GM23338 (cell line): ENCODE results near the gene EXOSC1. TPM values are rescaled to one million over a fixed set of nuclear protein-coding genes. Genes with fewer than 3 reads are reported as not detected.

Experiments used
- ATAC-seq: fragments of 200-7000 bp; cut with Tn5 transposase; 3 replicates; pipeline ENCODE4 v1.9.1; 2020
- DNase-seq: peaks from one replicate; pipeline ENCODE4 v3.0.0-alpha.2; 2015; ENCODE audit warnings: low spot score
- H2AFZ ChIP-seq: fragments of 200-600 bp; sonication (generic); 2 replicates; pipeline ENCODE4 v1.8.0; 2016; ENCODE audit warnings: antibody characterized with exemption, mild to moderate bottlenecking, moderate library complexity
- H3F3A ChIP-seq: fragments of 200-600 bp; sonication (generic); replicated peaks from 2 replicates; pipeline ENCODE4 v1.8.0; 2017; ENCODE audit warnings: antibody characterized with exemption, mixed run types, low read depth
- H3K27ac ChIP-seq: fragments of 200-600 bp; sonication (generic); 2 replicates; pipeline ENCODE4 v1.6.1; 2016; ENCODE audit warnings: low read depth
- H3K27me3 ChIP-seq: fragments of 200-600 bp; sonication (generic); 2 replicates; pipeline ENCODE4 v1.8.0; 2016; ENCODE audit warnings: mild to moderate bottlenecking, mixed run types, moderate library complexity; ENCODE audit not compliant: insufficient read depth
- H3K36me3 ChIP-seq: fragments of 200-600 bp; sonication (generic); 2 replicates; pipeline ENCODE4 v1.8.0; 2016; ENCODE audit warnings: mild to moderate bottlenecking; ENCODE audit not compliant: insufficient read depth
- H3K4me1 ChIP-seq: fragments of 200-600 bp; sonication (generic); 2 replicates; pipeline ENCODE4 v1.8.0; 2016; ENCODE audit warnings: mild to moderate bottlenecking, moderate library complexity; ENCODE audit not compliant: insufficient read depth
- H3K4me2 ChIP-seq: fragments of 200-600 bp; sonication (generic); 2 replicates; pipeline ENCODE4 v1.7.1; 2017; ENCODE audit warnings: mixed run types
- H3K4me3 ChIP-seq: fragments of 200-600 bp; sonication (generic); 2 replicates; pipeline ENCODE4 v1.6.1; 2016; ENCODE audit warnings: mixed run types
- H3K79me2 ChIP-seq: fragments of 200-600 bp; sonication (generic); replicated peaks from 2 replicates; pipeline ENCODE4 v1.8.0; 2017; ENCODE audit warnings: mild to moderate bottlenecking; ENCODE audit not compliant: insufficient read depth
- H3K9me2 ChIP-seq: fragments of 200-600 bp; sonication (generic); 2 replicates; pipeline ENCODE4 v1.8.0; 2017; ENCODE audit not compliant: insufficient read depth
- H4K20me1 ChIP-seq: fragments of 200-600 bp; sonication (generic); replicated peaks from 2 replicates; pipeline ENCODE4 v1.8.0; 2017; ENCODE audit warnings: mild to moderate bottlenecking; ENCODE audit not compliant: insufficient read depth
- H3K27ac Mint-ChIP-seq: 2 replicates; pipeline ENCODE4 v1.8.0; 2020; ENCODE audit warnings: inconsistent platforms, mild to moderate bottlenecking, moderate library complexity, mixed read lengths
- H3K27me3 Mint-ChIP-seq: 3 replicates; pipeline ENCODE4 v1.8.0; 2022; ENCODE audit warnings: low read depth, mild to moderate bottlenecking, moderate library complexity, mixed read lengths, inconsistent platforms; ENCODE audit not compliant: insufficient read depth, poor library complexity
- H3K36me3 Mint-ChIP-seq: 3 replicates; pipeline ENCODE4 v1.8.0; 2021; ENCODE audit warnings: low read depth, mild to moderate bottlenecking, inconsistent platforms, moderate library complexity, mixed read lengths
- H3K4me1 Mint-ChIP-seq: 3 replicates; pipeline ENCODE4 v1.8.0; 2020; ENCODE audit warnings: mild to moderate bottlenecking, inconsistent platforms, mixed read lengths
- H3K4me3 Mint-ChIP-seq: 3 replicates; pipeline ENCODE4 v1.8.0; 2021; ENCODE audit warnings: moderate library complexity, mild to moderate bottlenecking, inconsistent platforms, mixed read lengths
- H3K9me3 Mint-ChIP-seq: 3 replicates; pipeline ENCODE4 v1.8.0; 2020; ENCODE audit warnings: moderate library complexity, mild to moderate bottlenecking, inconsistent platforms, mixed read lengths
- CTCF ChIP-seq, 2 experiments: fragments of 200-600 bp in 1 of 2; sonication (generic) in 1 of 2; conservative IDR thresholded peaks; 2 replicates each; pipeline versions ENCODE4 v1.5.1 to v1.6.1; 2016 to 2017; ENCODE audit warnings: antibody characterized with exemption in 2 of 2, low read depth in 2 of 2, mild to moderate bottlenecking in 2 of 2, moderate library complexity in 1 of 2
- ETS1 ChIP-seq: IDR thresholded peaks from 2 replicates; pipeline ENCODE4 v1.6.1; 2016; ENCODE audit warnings: antibody characterized with exemption
- EZH2phosphoT487 ChIP-seq: fragments of 200-600 bp; sonication (generic); IDR thresholded peaks from one replicate; pipeline ENCODE4 v1.8.1; 2018; ENCODE audit warnings: antibody characterized with exemption; ENCODE audit not compliant: unreplicated experiment
- NANOG ChIP-seq: IDR thresholded peaks from 2 replicates; pipeline ENCODE4 v1.6.1; 2016; ENCODE audit warnings: antibody characterized with exemption, borderline replicate concordance
- POLR2AphosphoS5 ChIP-seq: IDR thresholded peaks from 2 replicates; pipeline ENCODE4 v1.6.1; 2016; ENCODE audit warnings: antibody characterized with exemption, low read depth
- REST ChIP-seq: IDR thresholded peaks from one replicate; pipeline ENCODE4 v1.6.1; 2018; ENCODE audit warnings: antibody characterized with exemption; ENCODE audit not compliant: unreplicated experiment
- ZNF114 ChIP-seq: fragments of 250-450 bp; sonication (Bioruptor Pico); IDR thresholded peaks from 2 replicates; pipeline ENCODE4 v1.5.0; 2020; ENCODE audit warnings: mild to moderate bottlenecking, moderate library complexity
- ZNF331 ChIP-seq: fragments of 250-450 bp; sonication (Bioruptor Pico); IDR thresholded peaks from 2 replicates; pipeline ENCODE4 v1.5.0; 2020; ENCODE audit warnings: low read depth, mild to moderate bottlenecking, moderate library complexity
- ZNF462 ChIP-seq: fragments of 250-450 bp; sonication (Bioruptor Pico); IDR thresholded peaks from 2 replicates; pipeline ENCODE4 v1.5.0; 2020; ENCODE audit warnings: mild to moderate bottlenecking, moderate library complexity
- polyA plus RNA-seq: library from polyadenylated mRNA; unstranded; fragments of >200 nt; fragmentation: Nextera tagmentation; extraction: Ambion mirVana; gene quantifications from 2 replicates; pipeline ENCODE4 v1.2.1, GENCODE V29; 2016
- total RNA-seq: library from RNA; depleted of rRNA; stranded (reverse); fragments of >200 nt; shearing (Covaris generic); gene quantifications from 2 replicates; pipeline ENCODE4 v1.2.3, GENCODE V29; 2014

EXOSC1 gene
- total and polyA plus RNA-seq, 2 experiments from 2014 or later, result 63.6 to 131 TPM

GRCh38 chr10:97465982-97466381, 20.2 kb upstream of the EXOSC1 start:
- TF ChIP-seq EZH2phosphoT487 (no peak), ZNF331 (CRISPR knock-in tag) (no peak), POLR2AphosphoS5 (no peak), CTCF (conservative IDR thresholded peaks at IDR 0.05; ENCODE audit: low read depth in 2 of 2) (no peak)
- ATAC-seq (no peak), DNase-seq (no peak)
- H4K20me1 ChIP-seq, result peaks cover 5% of the 10 kb centered on the region
- H3K27me3 ChIP-seq, result no peaks in the 10 kb centered on the region
- peaks cover 75% of the 10 kb centered on the region for H3K36me3 ChIP-seq
- Mint-ChIP-seq H3K36me3 (peaks cover 90% of the 10 kb centered on the region), H3K9me3 (no peaks in the 10 kb centered on the region), H3K27me3 (peaks cover 1% of the 10 kb centered on the region), H3K4me1 (peaks cover 5% of the 10 kb centered on the region; the same call in 1 of the 3 replicates), H3K27ac (no peak overlapping the region), H3K4me3 (no peak overlapping the region)
- no peak overlapping the region for H3K4me2 ChIP-seq
- H2AFZ ChIP-seq, result no peak overlapping the region
- peaks cover 32% of the 10 kb centered on the region for H3F3A ChIP-seq
- H3K27ac ChIP-seq, result no peak overlapping the region
- no peak overlapping the region for H3K4me3 ChIP-seq
- H3K79me2 ChIP-seq, result no peaks in the 10 kb centered on the region
- no peaks in the 10 kb centered on the region for H3K9me2 ChIP-seq
- H3K4me1 ChIP-seq, result no peaks in the 10 kb centered on the region

GRCh38 chr10:97464226-97464625, 18.4 kb upstream of the EXOSC1 start:
- Histone ChIP-seq H4K20me1 (peaks cover 5% of the 10 kb centered on the region), H3K27ac (peak overlapping the region; percentile 73), H3K4me2 (no peak overlapping the region), H3K36me3 (peaks cover 65% of the 10 kb centered on the region), H3K4me3 (no peak overlapping the region), H3F3A (peaks cover 32% of the 10 kb centered on the region), H2AFZ (no peak overlapping the region), H3K9me2 (no peaks in the 10 kb centered on the region), H3K4me1 (no peaks in the 10 kb centered on the region), H3K27me3 (no peaks in the 10 kb centered on the region), H3K79me2 (no peaks in the 10 kb centered on the region)
- Mint-ChIP-seq H3K27me3 (peaks cover 6% of the 10 kb centered on the region), H3K4me1 (peaks cover 5% of the 10 kb centered on the region; the same call in 1 of the 3 replicates), H3K36me3 (peaks cover 90% of the 10 kb centered on the region), H3K9me3 (no peaks in the 10 kb centered on the region), H3K4me3 (no peak overlapping the region), H3K27ac (peak overlapping the region; percentile 86)
- DNase-seq (no peak), ATAC-seq (no peak)
- no peak for TF ChIP-seq ZNF331 (CRISPR knock-in tag)
- TF ChIP-seq POLR2AphosphoS5, result no peak
- no peak for TF ChIP-seq ZNF462 (CRISPR knock-in tag)
- no peak for TF ChIP-seq ZNF114 (CRISPR knock-in tag)
- TF ChIP-seq REST, result no peak
- no peak for TF ChIP-seq NANOG
- no peak for TF ChIP-seq ETS1
